Epithelial cell of proximal tubule (primary cell): ENCODE measurements around the gene PTPRT. TPM values are rescaled to one million over a fixed set of nuclear protein-coding genes. Genes with fewer than 3 reads are reported as not detected.

Experiments
- DNase-seq: peaks from one replicate; pipeline ENCODE4 v3.0.0-alpha.2; 2011; ENCODE audit warnings: low read depth
- H3K4me3 ChIP-seq: 2 replicates; pipeline ENCODE4 v1.5.1; 2011; ENCODE audit warnings: low read depth, mild to moderate bottlenecking, low read length
- total RNA-seq: library from RNA; depleted of rRNA; stranded (reverse); fragments of >200 nt; gene quantifications from 2 replicates; pipeline ENCODE4 v1.2.3, GENCODE V29; 2015
- TF ChIP-seq, protein P1 (sequence below): conservative IDR thresholded peaks from 2 replicates; pipeline ENCODE4 v1.5.1; 2012; ENCODE audit warnings: low read depth, mild to moderate bottlenecking, low read length

The PTPRT gene
- total RNA-seq, 1 donor from 2014 or later, result not detected

DNA sequence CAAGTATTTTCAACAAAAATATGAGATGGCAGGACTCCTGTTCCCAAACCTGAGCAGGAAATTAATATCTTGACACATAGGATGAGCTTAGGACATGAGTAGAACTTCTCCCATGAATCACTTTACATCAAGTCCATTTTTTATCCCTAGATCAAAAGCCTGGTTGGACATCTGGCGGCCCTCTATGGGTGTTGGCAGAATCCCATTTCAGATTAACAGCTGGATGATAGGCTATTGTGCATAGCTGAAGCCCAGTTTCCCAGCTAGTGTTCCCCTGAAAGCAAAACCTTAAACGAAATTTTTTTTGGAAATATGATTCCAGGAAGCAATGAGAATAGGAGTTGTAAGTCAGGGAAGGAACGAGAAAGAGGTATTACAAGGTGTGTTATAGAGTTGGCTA is 1122.1 kb downstream of the PTPRT start:
- TF ChIP-seq, protein P1, sequence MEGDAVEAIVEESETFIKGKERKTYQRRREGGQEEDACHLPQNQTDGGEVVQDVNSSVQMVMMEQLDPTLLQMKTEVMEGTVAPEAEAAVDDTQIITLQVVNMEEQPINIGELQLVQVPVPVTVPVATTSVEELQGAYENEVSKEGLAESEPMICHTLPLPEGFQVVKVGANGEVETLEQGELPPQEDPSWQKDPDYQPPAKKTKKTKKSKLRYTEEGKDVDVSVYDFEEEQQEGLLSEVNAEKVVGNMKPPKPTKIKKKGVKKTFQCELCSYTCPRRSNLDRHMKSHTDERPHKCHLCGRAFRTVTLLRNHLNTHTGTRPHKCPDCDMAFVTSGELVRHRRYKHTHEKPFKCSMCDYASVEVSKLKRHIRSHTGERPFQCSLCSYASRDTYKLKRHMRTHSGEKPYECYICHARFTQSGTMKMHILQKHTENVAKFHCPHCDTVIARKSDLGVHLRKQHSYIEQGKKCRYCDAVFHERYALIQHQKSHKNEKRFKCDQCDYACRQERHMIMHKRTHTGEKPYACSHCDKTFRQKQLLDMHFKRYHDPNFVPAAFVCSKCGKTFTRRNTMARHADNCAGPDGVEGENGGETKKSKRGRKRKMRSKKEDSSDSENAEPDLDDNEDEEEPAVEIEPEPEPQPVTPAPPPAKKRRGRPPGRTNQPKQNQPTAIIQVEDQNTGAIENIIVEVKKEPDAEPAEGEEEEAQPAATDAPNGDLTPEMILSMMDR, result no peak
- DNase-seq, result no peak
- H3K4me3 ChIP-seq, result no peak overlapping the region

DNA sequence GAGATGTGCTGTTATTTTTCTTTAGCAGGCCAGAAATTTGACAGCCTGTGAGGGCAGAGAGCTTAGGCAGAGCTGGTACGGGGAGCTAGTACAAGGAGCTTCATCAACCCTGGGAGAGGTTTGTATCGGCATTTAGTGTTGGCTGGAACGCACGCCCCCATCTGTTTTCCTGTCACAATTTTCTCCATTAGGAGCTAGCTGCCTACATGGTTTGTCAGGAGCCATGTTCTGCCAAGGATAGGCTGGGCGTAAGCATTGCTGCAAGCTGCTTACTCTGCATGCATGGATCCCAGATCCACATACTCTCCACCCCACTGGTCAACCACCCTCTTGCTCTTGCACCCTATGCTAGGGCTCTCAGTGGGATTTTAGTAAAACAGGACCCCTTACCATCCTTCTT is 1122.5 kb downstream of the PTPRT start:
- DNase-seq, result no peak
- H3K4me3 ChIP-seq, result no peak overlapping the region
- TF ChIP-seq, protein P1, result no peak

DNA sequence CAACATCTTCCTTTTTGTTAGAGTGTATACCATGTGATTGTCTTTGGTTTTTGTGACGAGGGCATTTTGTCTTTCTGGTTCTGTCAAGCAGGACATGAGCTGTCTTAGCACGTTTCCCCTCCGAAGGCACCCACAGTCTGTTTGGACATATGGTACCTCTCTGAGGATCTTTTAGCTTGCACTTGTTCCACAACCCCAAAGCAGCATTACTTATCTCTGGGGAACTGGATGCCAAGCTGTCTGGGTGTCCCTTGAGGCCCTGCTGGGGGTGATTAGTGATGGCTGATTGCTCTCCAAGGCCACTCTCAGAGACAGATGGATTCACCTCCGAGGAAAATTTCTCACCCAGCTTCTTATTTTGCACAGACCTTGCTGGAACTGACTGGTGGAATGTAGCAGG is 1126.6 kb downstream of the PTPRT start:
- H3K4me3 ChIP-seq, result no peak overlapping the region
- TF ChIP-seq, protein P1, result no peak
- DNase-seq, result no peak

DNA sequence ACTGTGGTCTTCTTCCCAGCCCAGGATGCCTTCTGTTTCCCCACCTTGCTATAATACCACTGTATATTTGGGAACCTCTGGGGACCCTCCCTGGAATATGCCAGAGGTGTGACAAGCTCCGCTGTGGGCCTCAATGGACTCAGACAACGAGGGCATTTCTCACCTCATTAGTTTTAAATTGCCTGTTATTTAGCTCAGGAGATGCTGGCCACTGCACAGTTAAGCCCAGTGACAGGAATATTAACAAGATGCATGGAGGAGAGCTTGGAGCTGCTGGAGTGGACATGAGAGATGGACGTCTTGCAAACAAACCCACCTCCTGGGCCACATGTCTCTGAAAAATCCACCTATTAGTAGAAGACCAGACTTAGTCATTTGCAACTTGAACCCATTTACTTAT is 1136.4 kb downstream of the PTPRT start:
- TF ChIP-seq, protein P1, result no peak
- no peak for DNase-seq

DNA sequence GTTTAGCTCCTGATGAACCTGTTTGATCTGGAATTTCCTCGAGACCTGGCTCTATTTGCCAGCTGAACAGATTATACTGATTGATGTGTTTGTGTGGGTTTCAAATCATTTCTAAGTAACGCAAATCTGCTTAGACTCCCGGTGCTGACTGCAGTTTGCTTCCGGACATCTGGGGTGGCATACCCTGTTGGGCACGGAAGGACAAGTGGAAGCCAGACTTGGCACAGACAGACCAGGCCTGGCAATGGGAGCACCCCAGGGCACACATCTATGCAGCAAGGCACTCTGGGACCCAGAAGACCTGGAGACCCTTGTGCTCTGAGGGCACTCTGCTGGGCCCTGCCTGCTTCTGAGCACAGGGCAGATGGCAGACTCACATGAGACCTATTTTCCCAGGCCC is 1137.8 kb downstream of the PTPRT start:
- DNase-seq, result no peak
- TF ChIP-seq, protein P1, result no peak
- H3K4me3 ChIP-seq, result no peak overlapping the region

More for the DNA sequence above, 1136.4 kb downstream of the PTPRT start:
- no peak overlapping the region for H3K4me3 ChIP-seq

DNA sequence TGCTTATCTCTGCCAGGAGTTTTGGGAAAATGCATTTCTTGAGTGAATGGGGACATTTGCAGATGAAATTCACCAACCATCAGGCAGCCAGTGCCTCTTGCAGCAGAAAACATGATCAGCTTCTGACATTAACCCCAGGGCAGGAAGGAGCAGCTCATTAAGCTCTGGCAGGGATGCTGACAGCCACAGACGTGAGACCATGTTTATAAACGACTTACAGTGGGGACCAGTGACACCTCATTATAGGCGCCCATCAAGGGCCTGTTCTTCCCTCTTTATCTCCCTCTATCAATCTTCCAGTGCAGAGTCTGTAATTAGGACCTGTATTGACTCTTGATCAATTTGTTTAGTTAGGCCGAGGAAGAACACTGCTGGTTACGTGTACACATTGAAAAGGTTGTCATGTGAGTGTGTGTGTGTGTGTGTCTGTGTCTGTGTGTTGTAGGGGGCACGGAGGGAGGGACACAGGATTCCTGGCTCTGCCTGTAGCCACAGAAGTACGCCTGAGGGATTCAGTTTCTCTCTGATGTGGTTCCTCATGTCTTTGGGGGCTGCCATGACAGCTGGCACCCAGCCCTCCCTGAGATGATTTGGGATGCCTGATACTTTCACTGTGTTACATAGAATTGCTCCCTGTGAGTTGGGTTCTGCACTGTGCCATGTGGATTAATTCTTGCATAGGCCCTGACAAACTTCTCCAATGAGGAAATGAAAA is 1143.2 kb downstream of the PTPRT start:
- TF ChIP-seq, protein P1, result no peak
- no peak for DNase-seq
- H3K4me3 ChIP-seq, result no peak overlapping the region

DNA sequence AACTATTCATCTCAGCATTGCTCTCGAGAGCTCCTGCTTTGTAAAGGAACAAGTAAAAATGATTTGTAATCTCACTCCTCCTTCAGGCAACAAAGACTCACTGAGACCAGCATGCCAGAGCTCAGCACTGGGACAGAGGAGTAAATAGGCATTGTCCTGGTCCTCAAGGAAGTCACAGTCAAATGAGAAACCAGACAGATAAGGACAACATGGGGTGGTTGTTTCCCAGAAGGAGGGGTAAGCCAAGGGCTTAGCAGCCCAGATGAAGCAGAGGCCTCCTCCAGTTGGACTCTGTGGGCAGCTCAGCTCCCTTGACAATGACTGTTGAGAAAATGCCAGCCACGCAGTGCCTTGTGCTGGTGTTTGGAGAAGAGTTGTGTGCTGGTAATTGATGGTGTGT is 1145.8 kb downstream of the PTPRT start:
- TF ChIP-seq, protein P1, result no peak
- DNase-seq, result no peak

More for the DNA sequence above, 1145.8 kb downstream of the PTPRT start:
- H3K4me3 ChIP-seq, result no peak overlapping the region
